ENCODE data around the gene NECTIN2.
"Not testable (repeated sequence)": the region's sequence is repeated elsewhere in the genome, so short reads cannot be mapped to it uniquely, and the experiment has no call there.

The NECTIN2 gene

GRCh38 chr19:44875666-44876451, 29.8 kb downstream of the NECTIN2 start:
- no peak for DNase-seq
- no peak for TF ChIP-seq GATA1 (IDR thresholded peaks at IDR 0.05; ENCODE audit: low read depth, low read length)
- TF ChIP-seq POLR2A (IDR thresholded peaks at IDR 0.05; ENCODE audit: low read length), result no peak

- no peak for TF ChIP-seq POLR2A (IDR thresholded peaks at IDR 0.05; ENCODE audit: low read length)
- TF ChIP-seq GATA1 (IDR thresholded peaks at IDR 0.05; ENCODE audit: low read depth, low read length), result no peak
- DNase-seq, result no peak
These were observed 30.9 kb downstream of the NECTIN2 start for GRCh38 chr19:44876930-44877535.

GRCh38 chr19:44878120-44878865, 32.2 kb downstream of the NECTIN2 start:
- DNase-seq, result no peak
- TF ChIP-seq GATA1 (IDR thresholded peaks at IDR 0.05; ENCODE audit: low read depth, low read length), result no peak
- TF ChIP-seq POLR2A (IDR thresholded peaks at IDR 0.05; ENCODE audit: low read length), result no peak

GRCh38 chr19:44879309-44880065, 33.4 kb downstream of the NECTIN2 start:
- DNase-seq, result no peak
- no peak for TF ChIP-seq GATA1 (IDR thresholded peaks at IDR 0.05; ENCODE audit: low read depth, low read length)
- no peak for TF ChIP-seq POLR2A (IDR thresholded peaks at IDR 0.05; ENCODE audit: low read length)

DNA sequence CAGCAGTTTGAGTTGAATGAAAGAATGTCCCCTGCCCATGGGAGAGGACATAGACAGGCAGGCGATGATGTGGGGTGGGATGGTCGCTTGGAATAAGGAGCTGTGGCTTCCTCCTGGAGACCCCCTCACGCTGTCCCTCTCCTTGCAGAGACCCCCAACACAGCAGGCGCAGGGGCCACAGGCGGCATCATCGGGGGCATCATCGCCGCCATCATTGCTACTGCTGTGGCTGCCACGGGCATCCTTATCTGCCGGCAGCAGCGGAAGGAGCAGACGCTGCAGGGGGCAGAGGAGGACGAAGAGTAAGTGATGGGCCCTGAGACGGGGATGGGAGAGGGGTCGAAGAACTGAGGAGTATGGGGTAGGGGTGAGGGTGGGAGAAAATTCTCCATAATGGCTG, 36.0 kb downstream of the NECTIN2 start:
- TF ChIP-seq POLR2A (IDR thresholded peaks at IDR 0.05; ENCODE audit: low read length), result no peak
- TF ChIP-seq GATA1 (IDR thresholded peaks at IDR 0.05; ENCODE audit: low read depth, low read length), result no peak
- no peak for DNase-seq

- not testable (repeated sequence) for DNase-seq
These were observed 36.7 kb downstream of the NECTIN2 start for GRCh38 chr19:44882619-44883397.

GRCh38 chr19:44883922-44884321, 37.8 kb downstream of the NECTIN2 start:
- no peak for DNase-seq
- TF ChIP-seq GATA1 (IDR thresholded peaks at IDR 0.05; ENCODE audit: low read depth, low read length) (no peak), POLR2A (IDR thresholded peaks at IDR 0.05; ENCODE audit: low read length) (no peak)

DNA sequence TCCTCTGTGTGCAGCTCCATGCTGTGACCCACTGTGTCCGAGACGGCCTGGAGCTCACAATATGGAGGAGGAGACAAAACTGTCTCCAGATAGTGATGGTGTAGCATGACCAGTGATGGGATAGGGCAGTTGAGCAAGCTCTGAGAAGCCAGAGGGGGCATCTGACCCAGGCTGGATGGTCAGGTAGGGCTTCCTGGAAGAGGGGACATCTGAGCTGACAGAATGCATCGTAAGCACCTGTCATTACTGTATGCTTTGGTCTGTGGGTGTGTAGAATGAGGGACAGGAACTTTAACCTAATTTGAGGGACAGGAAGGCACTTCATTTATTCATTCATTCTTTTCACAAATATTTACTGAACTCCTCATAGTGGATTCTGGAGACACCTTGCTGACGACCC, 38.5 kb downstream of the NECTIN2 start:
- TF ChIP-seq GATA1 (IDR thresholded peaks at IDR 0.05; ENCODE audit: low read depth, low read length) (no peak), POLR2A (IDR thresholded peaks at IDR 0.05; ENCODE audit: low read length) (no peak)
- DNase-seq, result no peak

DNA sequence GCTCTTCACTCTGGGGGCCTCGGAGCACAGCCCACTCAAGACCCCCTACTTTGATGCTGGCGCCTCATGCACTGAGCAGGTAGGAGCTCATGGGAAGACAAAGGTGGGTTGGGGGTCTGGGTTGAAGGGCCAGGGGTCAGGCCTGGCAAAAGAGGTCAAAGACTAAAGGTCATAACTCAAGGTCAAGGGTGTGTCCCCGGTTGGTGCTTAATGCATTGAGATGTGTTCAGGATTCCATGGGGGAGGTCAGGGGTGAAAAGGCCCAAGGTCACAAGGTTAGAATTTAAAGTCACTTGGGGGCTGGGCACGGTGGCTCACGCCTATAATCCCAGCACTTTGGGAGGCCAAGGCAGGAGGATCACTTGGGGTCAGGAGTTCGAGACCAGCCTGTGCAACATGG, 40.0 kb downstream of the NECTIN2 start:
- TF ChIP-seq GATA1 (IDR thresholded peaks at IDR 0.05; ENCODE audit: low read depth, low read length), result no peak
- no peak for DNase-seq

DNA sequence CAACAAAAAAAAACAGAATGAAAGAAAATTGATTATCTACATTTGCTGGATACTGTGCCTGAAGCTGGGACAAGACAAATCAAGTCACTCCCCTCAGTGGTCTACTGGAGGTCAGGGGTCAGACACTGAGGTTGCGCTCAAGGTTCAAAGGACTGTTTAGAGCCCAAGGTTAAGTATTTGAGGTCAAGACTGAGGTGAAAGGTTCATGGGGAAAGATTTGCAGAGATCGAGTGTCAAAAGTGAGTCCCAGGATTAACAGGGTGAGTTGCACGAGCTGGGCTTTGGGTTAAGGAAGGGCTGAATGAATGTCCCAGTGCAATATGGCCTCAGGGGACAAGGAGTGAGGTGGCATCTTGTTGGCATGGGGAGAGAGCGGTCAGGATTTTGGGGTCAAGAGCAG, 41.6 kb downstream of the NECTIN2 start:
- DNase-seq, result no peak
- no peak for TF ChIP-seq GATA1 (IDR thresholded peaks at IDR 0.05; ENCODE audit: low read depth, low read length)
- TF ChIP-seq POLR2A (IDR thresholded peaks at IDR 0.05; ENCODE audit: low read length), result no peak

GRCh38 chr19:44888335-44888734, 42.2 kb downstream of the NECTIN2 start:
- DNase-seq, result not testable (repeated sequence)

DNA sequence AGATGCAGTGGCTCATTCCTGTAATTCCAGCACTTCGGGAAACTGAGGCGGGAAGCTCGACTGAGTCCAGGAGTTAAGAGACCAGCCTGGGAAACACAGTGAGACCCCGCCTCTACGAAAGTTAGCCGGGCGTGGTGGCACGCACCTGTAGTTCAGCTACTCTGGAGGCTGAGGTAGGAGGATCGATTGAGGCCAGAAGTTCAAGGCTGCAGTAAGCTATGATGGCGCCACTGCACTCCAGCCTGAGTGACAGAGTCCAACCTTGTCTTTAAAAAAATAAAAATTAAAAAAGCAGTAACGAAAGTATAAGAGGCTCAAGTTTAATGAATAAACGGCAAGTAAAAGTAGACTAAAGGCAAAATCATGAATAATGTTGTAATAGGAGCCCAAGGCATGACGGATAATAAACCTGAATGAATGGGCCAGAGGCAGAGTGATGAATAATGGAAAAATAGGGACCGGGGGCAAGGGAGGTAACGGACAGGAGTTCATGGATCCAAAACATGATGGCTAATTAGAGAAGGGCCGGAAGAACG, 43.8 kb downstream of the NECTIN2 start:
- DNase-seq, result no peak
- TF ChIP-seq POLR2A (IDR thresholded peaks at IDR 0.05; ENCODE audit: low read length) (no peak), GATA1 (IDR thresholded peaks at IDR 0.05; ENCODE audit: low read depth, low read length) (no peak)

GRCh38 chr19:44890366-44891015, 44.4 kb downstream of the NECTIN2 start:
- DNase-seq, result peak; percentile 100

More at GRCh38 chr19:44890366-44891015, 44.4 kb downstream of the NECTIN2 start:
- TF ChIP-seq GATA1 (IDR thresholded peaks at IDR 0.05; ENCODE audit: low read depth, low read length) (no peak), POLR2A (IDR thresholded peaks at IDR 0.05; ENCODE audit: low read length) (peak; percentile 67)

All from erythroblast (primary cell).